Karpas-422 (cell line): Measurements from ENCODE around the gene DNMT3A. TPM values are rescaled to one million over a fixed set of nuclear protein-coding genes. Genes with fewer than 3 reads are reported as not detected.
"Not testable (repeated sequence)": the region's sequence is repeated elsewhere in the genome, so short reads cannot be mapped to it uniquely, and the experiment has no call there.

Experiments used
- DNase-seq: peaks from one replicate; pipeline ENCODE4 v3.0.0-alpha.2; 2015
- H2AFZ ChIP-seq: fragments of 200-600 bp; sonication (generic); 2 replicates; pipeline ENCODE4 v1.6.1; 2014; ENCODE audit warnings: antibody characterized with exemption, low read length, mixed read lengths
- H3K27ac ChIP-seq: fragments of 200-600 bp; sonication (generic); 2 replicates; pipeline ENCODE4 v1.5.1; 2014; ENCODE audit warnings: mild to moderate bottlenecking, low read length, moderate library complexity
- H3K27me3 ChIP-seq: fragments of 200-600 bp; sonication (generic); 2 replicates; pipeline ENCODE4 v1.6.1; 2014; ENCODE audit warnings: low read length, mixed read lengths
- H3K36me3 ChIP-seq: fragments of 200-600 bp; sonication (generic); 2 replicates; pipeline ENCODE4 v1.6.1; 2014; ENCODE audit warnings: low read length, mixed read lengths; ENCODE audit not compliant: insufficient read depth
- H3K4me1 ChIP-seq: fragments of 200-600 bp; sonication (generic); 2 replicates; pipeline ENCODE4 v1.6.1; 2014; ENCODE audit warnings: mild to moderate bottlenecking, low read length, mixed read lengths
- H3K4me2 ChIP-seq: fragments of 200-600 bp; sonication (generic); 2 replicates; pipeline ENCODE4 v1.6.1; 2014; ENCODE audit warnings: low read length, low read depth, mild to moderate bottlenecking; ENCODE audit not compliant: poor library complexity, severe bottlenecking
- H3K4me3 ChIP-seq: fragments of 200-600 bp; sonication (generic); 2 replicates; pipeline ENCODE4 v1.5.1; 2014; ENCODE audit warnings: mild to moderate bottlenecking, antibody characterized with exemption, low read length, mixed read lengths
- H3K79me2 ChIP-seq: fragments of 200-600 bp; sonication (generic); 2 replicates; pipeline ENCODE4 v1.6.1; 2014; ENCODE audit warnings: mild to moderate bottlenecking, low read length, mixed read lengths
- H3K9ac ChIP-seq: fragments of 200-600 bp; sonication (generic); 2 replicates; pipeline ENCODE4 v1.6.0; 2014; ENCODE audit warnings: low read length
- H3K9me2 ChIP-seq: fragments of 200-600 bp; sonication (generic), shearing (Covaris generic); replicated peaks from 2 replicates; pipeline ENCODE4 v1.6.0; 2014; ENCODE audit warnings: mild to moderate bottlenecking, low read length, moderate library complexity; ENCODE audit not compliant: insufficient read depth
- H3K9me3 ChIP-seq: fragments of 300-700, 200-600 bp; sonication (generic); 2 replicates; pipeline ENCODE4 v1.6.1; 2014; ENCODE audit warnings: low read length, mixed read lengths
- H4K20me1 ChIP-seq: fragments of 200-600 bp; sonication (generic); 2 replicates; pipeline ENCODE4 v1.6.1; 2014; ENCODE audit warnings: mild to moderate bottlenecking, antibody characterized with exemption, low read length, low read depth; ENCODE audit not compliant: insufficient read depth
- total RNA-seq: library from RNA; depleted of rRNA; stranded (reverse); fragments of >200 nt; shearing (Covaris generic); gene quantifications from 2 replicates; pipeline ENCODE4 v1.2.3, GENCODE V29; 2014; ENCODE audit warnings: low replicate concordance

The DNMT3A gene
- total RNA-seq, 1 experiment from 2014 or later: 0.97 TPM

- Histone ChIP-seq H2AFZ (no peak overlapping the region), H3K27me3 (no peaks in the 10 kb centered on the region), H3K4me2 (no peak overlapping the region), H3K79me2 (no peaks in the 10 kb centered on the region), H3K27ac (no peak overlapping the region), H4K20me1 (no peaks in the 10 kb centered on the region), H3K9me2 (no peaks in the 10 kb centered on the region), H3K9me3 (no peaks in the 10 kb centered on the region), H3K9ac (no peak overlapping the region), H3K4me1 (no peaks in the 10 kb centered on the region), H3K4me3 (no peak overlapping the region), H3K36me3 (no peaks in the 10 kb centered on the region)
- DNase-seq: no peak
Observed at GRCh38 chr2:25215948-25216679, 125.6 kb downstream of the DNMT3A start.

- H3K4me2 ChIP-seq: no peak overlapping the region
- H3K9me2 ChIP-seq: no peaks in the 10 kb centered on the region
- H3K4me3 ChIP-seq: no peak overlapping the region
- no peak overlapping the region for H3K9ac ChIP-seq
- H3K36me3 ChIP-seq: no peaks in the 10 kb centered on the region
- H3K9me3 ChIP-seq: no peaks in the 10 kb centered on the region
- no peaks in the 10 kb centered on the region for H3K27me3 ChIP-seq
- H3K27ac ChIP-seq: no peak overlapping the region
- no peak overlapping the region for H2AFZ ChIP-seq
- no peaks in the 10 kb centered on the region for H4K20me1 ChIP-seq
- no peaks in the 10 kb centered on the region for H3K79me2 ChIP-seq
- peaks cover 1% of the 10 kb centered on the region for H3K4me1 ChIP-seq
- no peak for DNase-seq
Observed at GRCh38 chr2:25215232-25215631, 126.5 kb downstream of the DNMT3A start.

- no peak overlapping the region for H2AFZ ChIP-seq
- no peaks in the 10 kb centered on the region for H3K9me2 ChIP-seq
- H3K4me1 ChIP-seq: peaks cover 8% of the 10 kb centered on the region
Observed at GRCh38 chr2:25213229-25213628, 128.5 kb downstream of the DNMT3A start.

DNA sequence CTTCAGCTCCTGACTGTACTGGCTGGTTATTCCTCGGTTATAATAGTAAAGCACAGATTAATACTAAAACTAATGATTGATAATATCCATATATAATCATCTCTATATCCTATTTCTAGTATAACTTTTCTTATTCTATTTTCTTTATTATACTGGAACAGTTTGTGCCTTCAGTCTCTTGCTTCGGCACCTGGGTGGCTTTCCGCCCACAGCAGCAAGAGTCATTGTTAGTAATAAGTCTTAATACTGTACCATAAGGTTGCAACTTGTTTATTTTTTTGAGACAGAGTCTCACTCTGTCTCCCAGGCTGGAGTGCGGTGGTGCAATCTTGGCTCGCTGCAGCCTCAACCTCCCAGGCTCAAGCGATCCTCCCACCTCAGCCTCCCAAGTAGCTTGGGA is 130.8 kb downstream of the DNMT3A start:
- not testable (repeated sequence) for H3K27ac ChIP-seq, H4K20me1 ChIP-seq, H3K9me2 ChIP-seq, H3K36me3 ChIP-seq, H3K9ac ChIP-seq, H3K27me3 ChIP-seq, H3K4me3 ChIP-seq, H3K79me2 ChIP-seq, DNase-seq, H3K9me3 ChIP-seq, H3K4me2 ChIP-seq, H3K4me1 ChIP-seq, H2AFZ ChIP-seq

More at GRCh38 chr2:25213229-25213628, 128.5 kb downstream of the DNMT3A start:
- Histone ChIP-seq H3K9ac (no peak overlapping the region), H3K4me3 (no peak overlapping the region), H3K27me3 (no peaks in the 10 kb centered on the region), H4K20me1 (no peaks in the 10 kb centered on the region), H3K36me3 (no peaks in the 10 kb centered on the region), H3K4me2 (no peak overlapping the region), H3K27ac (no peak overlapping the region), H3K79me2 (no peaks in the 10 kb centered on the region), H3K9me3 (no peaks in the 10 kb centered on the region)
- no peak for DNase-seq

DNA sequence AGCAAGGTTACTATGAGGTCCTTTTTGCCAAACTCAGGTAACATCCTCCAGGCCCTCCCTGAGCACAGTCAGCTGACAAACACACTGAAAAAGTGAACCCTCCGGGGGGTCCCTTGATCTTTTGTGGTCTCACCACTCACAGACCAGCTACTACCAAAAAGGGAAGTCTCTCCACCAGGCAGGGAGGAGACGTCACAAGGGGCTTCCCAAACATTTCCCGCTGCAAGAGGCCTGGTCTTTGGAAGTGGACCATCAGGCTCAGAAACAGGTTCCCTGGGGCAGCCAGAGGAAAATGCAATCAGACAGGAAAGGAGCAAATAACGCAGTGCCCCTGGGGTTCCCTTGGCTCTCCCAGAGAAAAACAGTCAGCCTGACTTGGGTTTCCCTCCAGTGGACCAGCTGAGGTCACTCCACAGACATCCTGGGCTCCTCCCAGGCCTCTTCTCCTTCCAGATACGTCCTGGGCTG is 134.6 kb downstream of the DNMT3A start:
- Histone ChIP-seq H3K4me2 (no peak overlapping the region), H3K9me3 (no peaks in the 10 kb centered on the region), H3K79me2 (no peaks in the 10 kb centered on the region), H3K27me3 (no peaks in the 10 kb centered on the region), H3K9ac (no peak overlapping the region), H3K27ac (no peak overlapping the region), H3K36me3 (no peaks in the 10 kb centered on the region), H3K4me1 (peaks cover 8% of the 10 kb centered on the region), H3K4me3 (no peak overlapping the region), H3K9me2 (no peaks in the 10 kb centered on the region), H4K20me1 (no peaks in the 10 kb centered on the region), H2AFZ (no peak overlapping the region)
- DNase-seq: no peak

DNA sequence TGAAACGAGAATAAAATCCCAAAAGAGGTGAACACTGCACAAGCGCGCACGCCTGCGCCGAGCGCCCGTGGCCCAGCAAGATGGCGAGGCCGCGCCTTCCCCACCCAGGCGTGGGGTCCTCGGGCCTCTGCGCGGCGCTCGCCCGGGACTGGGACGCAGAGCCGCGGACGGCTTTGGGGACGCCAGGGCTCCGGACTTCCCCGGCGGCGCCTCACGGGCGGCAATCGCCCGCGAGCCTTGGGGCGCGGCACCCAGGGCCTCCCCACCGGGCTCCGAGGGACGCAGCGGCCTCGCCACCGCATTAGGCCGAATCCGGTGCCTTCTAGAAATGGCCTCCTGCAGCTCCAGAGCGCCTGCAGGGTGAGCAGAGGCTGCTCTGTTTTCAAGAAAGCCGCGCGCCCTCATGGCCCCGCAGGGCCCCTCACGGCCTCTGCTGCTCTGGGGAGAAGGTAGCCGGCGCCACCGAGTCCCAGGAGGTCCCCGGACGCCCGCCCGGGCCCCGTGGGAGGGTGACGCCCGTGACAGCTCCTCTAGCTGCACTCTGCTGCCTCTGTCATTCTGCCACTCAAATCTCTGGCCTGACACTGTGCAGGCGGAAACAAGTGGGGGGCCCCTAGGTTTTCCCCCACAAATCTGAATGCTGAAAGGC is 137.4 kb downstream of the DNMT3A start:
- H4K20me1 ChIP-seq: no peaks in the 10 kb centered on the region
- no peaks in the 10 kb centered on the region for H3K9me3 ChIP-seq
- H3K36me3 ChIP-seq: no peaks in the 10 kb centered on the region
- H3K4me3 ChIP-seq: no peak overlapping the region
- no peak overlapping the region for H2AFZ ChIP-seq
- H3K4me1 ChIP-seq: no peaks in the 10 kb centered on the region
- no peaks in the 10 kb centered on the region for H3K9me2 ChIP-seq
- no peak overlapping the region for H3K4me2 ChIP-seq
- H3K27ac ChIP-seq: no peak overlapping the region
- H3K27me3 ChIP-seq: no peaks in the 10 kb centered on the region
- H3K79me2 ChIP-seq: no peaks in the 10 kb centered on the region
- H3K9ac ChIP-seq: no peak overlapping the region
- DNase-seq: no peak

GRCh38 chr2:25202275-25202674 is 139.4 kb downstream of the DNMT3A start:
- H3K27ac ChIP-seq: no peak overlapping the region
- H3K36me3 ChIP-seq: no peaks in the 10 kb centered on the region
- DNase-seq: no peak
- no peak overlapping the region for H2AFZ ChIP-seq
- no peaks in the 10 kb centered on the region for H3K4me1 ChIP-seq
- H4K20me1 ChIP-seq: no peaks in the 10 kb centered on the region
- H3K4me3 ChIP-seq: no peak overlapping the region
- no peak overlapping the region for H3K4me2 ChIP-seq
- H3K9me2 ChIP-seq: no peaks in the 10 kb centered on the region
- no peaks in the 10 kb centered on the region for H3K27me3 ChIP-seq
- H3K9me3 ChIP-seq: no peaks in the 10 kb centered on the region
- H3K9ac ChIP-seq: no peak overlapping the region
- H3K79me2 ChIP-seq: no peaks in the 10 kb centered on the region

GRCh38 chr2:25201794-25202193 is 139.9 kb downstream of the DNMT3A start:
- H3K27ac ChIP-seq: no peak overlapping the region
- H3K27me3 ChIP-seq: no peaks in the 10 kb centered on the region
- no peak for DNase-seq
- no peak overlapping the region for H3K4me2 ChIP-seq
- no peaks in the 10 kb centered on the region for H3K4me1 ChIP-seq
- no peak overlapping the region for H2AFZ ChIP-seq
- no peaks in the 10 kb centered on the region for H3K36me3 ChIP-seq
- H3K79me2 ChIP-seq: no peaks in the 10 kb centered on the region
- H3K9me2 ChIP-seq: no peaks in the 10 kb centered on the region
- H3K9me3 ChIP-seq: no peaks in the 10 kb centered on the region
- no peak overlapping the region for H3K4me3 ChIP-seq
- no peaks in the 10 kb centered on the region for H4K20me1 ChIP-seq
- no peak overlapping the region for H3K9ac ChIP-seq
